WTC11 (cell line): ENCODE results near the gene CSF2. TPM values are rescaled to one million over a fixed set of nuclear protein-coding genes. Genes with fewer than 3 reads are reported as not detected.

ENCODE experiments used
- ATAC-seq: fragments of 200-7000 bp; cut with Tn5 transposase; 2 replicates; pipeline ENCODE4 v1.10.0; 2021; ENCODE audit warnings: mild to moderate bottlenecking, moderate library complexity
- CTCF ChIA-PET: fragments of 300-600 bp; sonication (Branson Sonifier 250); formaldehyde crosslinking; loops from one replicate; lab custom pipeline; 2021; ENCODE audit warnings: antibody characterized with exemption; lab: Charles Lee
- POLR2A ChIA-PET: fragments of 350-600 bp; sonication (Branson Sonifier 250); formaldehyde crosslinking; loops from one replicate; lab custom pipeline; 2021; ENCODE audit warnings: antibody characterized with exemption; lab: Charles Lee
- DNase-seq: peaks from one replicate; pipeline ENCODE4 v3.0.0; 2021; ENCODE audit warnings: low spot score
- H3K27ac Mint-ChIP-seq: 2 replicates; pipeline ENCODE4 v1.8.0; 2021; ENCODE audit warnings: mixed read lengths
- H3K27me3 Mint-ChIP-seq: 2 replicates; pipeline ENCODE4 v1.8.0; 2021; ENCODE audit warnings: low read depth, mild to moderate bottlenecking, moderate library complexity, mixed read lengths
- H3K36me3 Mint-ChIP-seq: 2 replicates; pipeline ENCODE4 v1.8.0; 2021; ENCODE audit warnings: mixed read lengths
- H3K4me1 Mint-ChIP-seq: 2 replicates; pipeline ENCODE4 v1.8.0; 2022; ENCODE audit warnings: mixed read lengths
- H3K4me3 Mint-ChIP-seq: 2 replicates; pipeline ENCODE4 v1.8.0; 2021; ENCODE audit warnings: mild to moderate bottlenecking, moderate library complexity, mixed read lengths
- H3K9me3 Mint-ChIP-seq: 2 replicates; pipeline ENCODE4 v1.8.0; 2021; ENCODE audit warnings: mixed read lengths
- ATF3 ChIP-seq: sonication (generic); formaldehyde crosslinking; conservative IDR thresholded peaks from 2 replicates; pipeline ENCODE4 v1.8.1; 2022; ENCODE audit warnings: mild to moderate bottlenecking, missing genetic modification reagents
- CTCF ChIP-seq: fragments of 200-600 bp; IDR thresholded peaks from 2 replicates; pipeline ENCODE4 v1.8.0; 2022; ENCODE audit warnings: antibody characterized with exemption
- ESRRA ChIP-seq: sonication (generic); formaldehyde crosslinking; IDR thresholded peaks from 2 replicates; pipeline ENCODE4 v1.8.1; 2022; ENCODE audit warnings: mild to moderate bottlenecking, missing genetic modification reagents, borderline replicate concordance
- HMGA2 ChIP-seq: fragments of 250-450 bp; sonication (Bioruptor Pico); IDR thresholded peaks from 2 replicates; pipeline ENCODE4 v1.4.0; 2021; ENCODE audit warnings: mild to moderate bottlenecking, moderate library complexity
- HMGXB4 ChIP-seq: sonication (generic); formaldehyde crosslinking; IDR thresholded peaks from 2 replicates; pipeline ENCODE4 v1.8.1; 2023; ENCODE audit warnings: mild to moderate bottlenecking, moderate library complexity, missing genetic modification reagents
- RELA ChIP-seq: sonication (generic); formaldehyde crosslinking; IDR thresholded peaks from 2 replicates; pipeline ENCODE4 v1.8.1; 2022; ENCODE audit warnings: missing genetic modification reagents, mild to moderate bottlenecking, borderline replicate concordance
- TEAD1 ChIP-seq: sonication (generic); formaldehyde crosslinking; IDR thresholded peaks from 2 replicates; pipeline ENCODE4 v1.8.0; 2022; ENCODE audit warnings: mild to moderate bottlenecking, missing genetic modification reagents
- ZNF138 ChIP-seq: sonication (generic); formaldehyde crosslinking; conservative IDR thresholded peaks from 2 replicates; pipeline ENCODE4 v1.8.1; 2022; ENCODE audit warnings: mild to moderate bottlenecking, moderate library complexity, missing genetic modification reagents
- total RNA-seq: library from RNA; stranded (reverse); gene quantifications from 3 replicates; pipeline ENCODE4 v1.2.3, GENCODE V29; 2021
- TF ChIP-seq, protein P1 (sequence below): sonication (generic); formaldehyde crosslinking; IDR thresholded peaks from 2 replicates; pipeline ENCODE4 v1.8.0; 2023; ENCODE audit warnings: missing genetic modification reagents, mild to moderate bottlenecking, borderline replicate concordance
- TF ChIP-seq, protein P2 (sequence below): fragments of 250-450 bp; sonication (Bioruptor Pico); IDR thresholded peaks from 2 replicates; pipeline ENCODE4 v1.9.0; 2021; ENCODE audit warnings: mild to moderate bottlenecking
- TF ChIP-seq, protein P3 (sequence below): sonication (generic); formaldehyde crosslinking; IDR thresholded peaks from 2 replicates; pipeline ENCODE4 v1.8.0; 2023; ENCODE audit warnings: missing genetic modification reagents
- TF ChIP-seq, protein P4 (sequence below): sonication (generic); formaldehyde crosslinking; IDR thresholded peaks from 2 replicates; pipeline ENCODE4 v1.8.1; 2022; ENCODE audit warnings: missing genetic modification reagents, borderline replicate concordance

Gene CSF2
- total RNA-seq, 1 experiment from 2014 or later = not detected

DNA sequence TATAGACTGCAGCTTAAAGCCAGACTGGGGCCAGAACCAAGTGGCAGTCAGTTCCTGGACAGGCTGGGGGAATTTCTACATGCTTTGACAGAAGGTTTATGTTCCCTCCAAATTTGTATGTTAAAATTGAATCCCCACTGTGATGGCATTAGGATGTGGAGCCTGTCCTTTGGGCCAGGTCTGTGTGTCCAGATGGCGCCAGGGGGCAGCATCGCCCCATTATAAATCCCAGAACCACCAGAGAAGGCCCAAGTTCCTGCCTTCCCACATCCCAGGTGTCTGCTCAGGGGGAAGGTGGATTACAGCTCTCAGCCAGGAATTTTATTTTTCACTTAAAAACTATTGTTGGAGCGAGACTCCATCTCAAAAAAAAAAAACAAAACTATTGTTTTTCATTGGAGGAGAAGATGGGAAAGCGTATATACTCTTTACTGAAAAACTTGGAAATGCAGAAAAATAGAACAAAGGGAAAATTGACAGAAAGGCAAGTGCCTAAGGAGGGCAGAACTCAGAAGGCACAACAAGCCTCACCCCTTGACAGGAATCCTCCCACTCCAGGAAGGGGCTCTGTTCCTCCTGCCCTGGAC, 8.1 kb upstream of the CSF2 start:
- Mint-ChIP-seq H3K4me1 (peaks cover 12% of the 10 kb centered on the region), H3K36me3 (no peaks in the 10 kb centered on the region), H3K27ac (no peak overlapping the region), H3K4me3 (no peak overlapping the region), H3K27me3 (no peaks in the 10 kb centered on the region), H3K9me3 (no peaks in the 10 kb centered on the region)
- ChIA-PET POLR2A (interaction anchor here (0.7 kb wide), 1 partner anchor 143 kb away, joined by 3 read pairs; no protein-coding TSS in a partner anchor), CTCF (interaction anchor here (0.6 to 1.7 kb wide), 19 partner anchors 9 to 431 kb away, joined by 3 to 12 read pairs (median 5); partner anchors contain the start of genes ACSL6, CSF2, IRF1 and P4HA2)
- ATAC-seq (peak; percentile 81), DNase-seq (peak; percentile 80)
- TF ChIP-seq CTCF = peak; percentile 35; the same call in 1 of the 2 replicates
- no peak for TF ChIP-seq ATF3 (CRISPR knock-in tag)
- no peak for TF ChIP-seq ESRRA
- no peak for TF ChIP-seq TEAD1 (CRISPR knock-in tag)
- no peak for TF ChIP-seq RELA
- TF ChIP-seq HMGA2 = no peak
- TF ChIP-seq, protein P1, sequence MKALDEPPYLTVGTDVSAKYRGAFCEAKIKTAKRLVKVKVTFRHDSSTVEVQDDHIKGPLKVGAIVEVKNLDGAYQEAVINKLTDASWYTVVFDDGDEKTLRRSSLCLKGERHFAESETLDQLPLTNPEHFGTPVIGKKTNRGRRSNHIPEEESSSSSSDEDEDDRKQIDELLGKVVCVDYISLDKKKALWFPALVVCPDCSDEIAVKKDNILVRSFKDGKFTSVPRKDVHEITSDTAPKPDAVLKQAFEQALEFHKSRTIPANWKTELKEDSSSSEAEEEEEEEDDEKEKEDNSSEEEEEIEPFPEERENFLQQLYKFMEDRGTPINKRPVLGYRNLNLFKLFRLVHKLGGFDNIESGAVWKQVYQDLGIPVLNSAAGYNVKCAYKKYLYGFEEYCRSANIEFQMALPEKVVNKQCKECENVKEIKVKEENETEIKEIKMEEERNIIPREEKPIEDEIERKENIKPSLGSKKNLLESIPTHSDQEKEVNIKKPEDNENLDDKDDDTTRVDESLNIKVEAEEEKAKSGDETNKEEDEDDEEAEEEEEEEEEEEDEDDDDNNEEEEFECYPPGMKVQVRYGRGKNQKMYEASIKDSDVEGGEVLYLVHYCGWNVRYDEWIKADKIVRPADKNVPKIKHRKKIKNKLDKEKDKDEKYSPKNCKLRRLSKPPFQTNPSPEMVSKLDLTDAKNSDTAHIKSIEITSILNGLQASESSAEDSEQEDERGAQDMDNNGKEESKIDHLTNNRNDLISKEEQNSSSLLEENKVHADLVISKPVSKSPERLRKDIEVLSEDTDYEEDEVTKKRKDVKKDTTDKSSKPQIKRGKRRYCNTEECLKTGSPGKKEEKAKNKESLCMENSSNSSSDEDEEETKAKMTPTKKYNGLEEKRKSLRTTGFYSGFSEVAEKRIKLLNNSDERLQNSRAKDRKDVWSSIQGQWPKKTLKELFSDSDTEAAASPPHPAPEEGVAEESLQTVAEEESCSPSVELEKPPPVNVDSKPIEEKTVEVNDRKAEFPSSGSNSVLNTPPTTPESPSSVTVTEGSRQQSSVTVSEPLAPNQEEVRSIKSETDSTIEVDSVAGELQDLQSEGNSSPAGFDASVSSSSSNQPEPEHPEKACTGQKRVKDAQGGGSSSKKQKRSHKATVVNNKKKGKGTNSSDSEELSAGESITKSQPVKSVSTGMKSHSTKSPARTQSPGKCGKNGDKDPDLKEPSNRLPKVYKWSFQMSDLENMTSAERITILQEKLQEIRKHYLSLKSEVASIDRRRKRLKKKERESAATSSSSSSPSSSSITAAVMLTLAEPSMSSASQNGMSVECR (CRISPR knock-in tag) = no peak
- TF ChIP-seq, protein P2, sequence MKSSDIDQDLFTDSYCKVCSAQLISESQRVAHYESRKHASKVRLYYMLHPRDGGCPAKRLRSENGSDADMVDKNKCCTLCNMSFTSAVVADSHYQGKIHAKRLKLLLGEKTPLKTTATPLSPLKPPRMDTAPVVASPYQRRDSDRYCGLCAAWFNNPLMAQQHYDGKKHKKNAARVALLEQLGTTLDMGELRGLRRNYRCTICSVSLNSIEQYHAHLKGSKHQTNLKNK (CRISPR knock-in tag) = no peak

- H3K36me3 Mint-ChIP-seq = no peaks in the 10 kb centered on the region
- TF ChIP-seq ZNF138 (CRISPR knock-in tag) (no peak), ATF3 (CRISPR knock-in tag) (no peak), HMGXB4 (CRISPR knock-in tag) (no peak)
- TF ChIP-seq, protein P3, sequence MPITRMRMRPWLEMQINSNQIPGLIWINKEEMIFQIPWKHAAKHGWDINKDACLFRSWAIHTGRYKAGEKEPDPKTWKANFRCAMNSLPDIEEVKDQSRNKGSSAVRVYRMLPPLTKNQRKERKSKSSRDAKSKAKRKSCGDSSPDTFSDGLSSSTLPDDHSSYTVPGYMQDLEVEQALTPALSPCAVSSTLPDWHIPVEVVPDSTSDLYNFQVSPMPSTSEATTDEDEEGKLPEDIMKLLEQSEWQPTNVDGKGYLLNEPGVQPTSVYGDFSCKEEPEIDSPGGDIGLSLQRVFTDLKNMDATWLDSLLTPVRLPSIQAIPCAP (CRISPR knock-in tag) = no peak
- TF ChIP-seq, protein P4, sequence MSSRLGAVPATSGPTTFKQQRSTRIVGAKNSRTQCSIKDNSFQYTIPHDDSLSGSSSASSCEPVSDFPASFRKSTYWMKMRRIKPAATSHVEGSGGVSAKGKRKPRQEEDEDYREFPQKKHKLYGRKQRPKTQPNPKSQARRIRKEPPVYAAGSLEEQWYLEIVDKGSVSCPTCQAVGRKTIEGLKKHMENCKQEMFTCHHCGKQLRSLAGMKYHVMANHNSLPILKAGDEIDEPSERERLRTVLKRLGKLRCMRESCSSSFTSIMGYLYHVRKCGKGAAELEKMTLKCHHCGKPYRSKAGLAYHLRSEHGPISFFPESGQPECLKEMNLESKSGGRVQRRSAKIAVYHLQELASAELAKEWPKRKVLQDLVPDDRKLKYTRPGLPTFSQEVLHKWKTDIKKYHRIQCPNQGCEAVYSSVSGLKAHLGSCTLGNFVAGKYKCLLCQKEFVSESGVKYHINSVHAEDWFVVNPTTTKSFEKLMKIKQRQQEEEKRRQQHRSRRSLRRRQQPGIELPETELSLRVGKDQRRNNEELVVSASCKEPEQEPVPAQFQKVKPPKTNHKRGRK = no peak
- H3K9me3 Mint-ChIP-seq = no peaks in the 10 kb centered on the region
- DNase-seq (no peak), ATAC-seq (no peak)
- CTCF ChIA-PET = interaction anchor here (0.6 to 1.7 kb wide), 18 partner anchors 8 to 430 kb away, joined by 3 to 12 read pairs (median 5); partner anchors contain the start of genes ACSL6, CSF2, IRF1 and P4HA2
- POLR2A ChIA-PET = no interaction called here
- H3K27me3 Mint-ChIP-seq = no peaks in the 10 kb centered on the region
- peaks cover 5% of the 10 kb centered on the region for H3K4me1 Mint-ChIP-seq
- H3K27ac Mint-ChIP-seq = peak overlapping the region; percentile 57; the same call in 1 of the 2 replicates
- H3K4me3 Mint-ChIP-seq = no peak overlapping the region
These were observed 7.5 kb upstream of the CSF2 start for GRCh38 chr5:132065951-132066701.
